ENCODE results near the gene PDE7B.

DNA sequence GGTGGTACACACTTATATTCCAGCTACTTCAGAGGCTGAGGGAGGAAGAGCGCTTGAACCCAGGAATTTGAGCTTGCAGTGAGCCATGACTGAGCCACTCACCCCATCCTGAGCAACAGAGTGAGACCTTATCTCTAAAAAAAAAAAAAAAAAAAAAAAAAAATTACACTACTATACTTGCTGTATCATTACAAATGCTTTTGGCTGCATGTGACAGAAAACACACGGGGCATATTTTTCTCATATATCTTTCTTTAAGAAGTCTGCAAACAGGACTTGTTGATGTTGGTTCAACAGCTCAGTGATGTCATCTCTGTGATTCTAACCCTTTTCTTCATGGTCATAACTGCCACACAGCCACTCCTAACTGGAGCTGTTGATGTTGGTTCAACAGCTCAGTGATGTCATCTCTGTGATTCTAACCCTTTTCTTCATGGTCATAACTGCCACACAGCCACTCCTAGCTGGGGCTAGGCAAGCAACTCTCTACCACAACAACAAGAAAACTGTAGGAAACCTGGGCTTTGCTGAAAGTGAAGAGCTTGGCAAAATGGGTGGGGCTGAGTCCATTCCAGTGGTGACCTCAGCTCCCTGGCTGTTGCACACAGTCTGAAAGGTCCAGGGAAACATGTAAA, 378.8 kb downstream of the PDE7B start:
- TF ChIP-seq EZH2phosphoT487 (IDR thresholded peaks at IDR 0.05; ENCODE audit: borderline replicate concordance, low read length): no peak
- no peak for TF ChIP-seq CTCF (conservative IDR thresholded peaks at IDR 0.05; ENCODE audit: low read depth, low read length)
- TF ChIP-seq EZH2 (IDR thresholded peaks at IDR 0.05; ENCODE audit: low read length, unreplicated experiment): no peak
